ENCODE data around the gene SPDYC. TPM values are rescaled to one million over a fixed set of nuclear protein-coding genes. Genes with fewer than 3 reads are reported as not detected.

Gene SPDYC
- total and polyA plus RNA-seq, 3 donors from 2014 or later: 0.80 to 1.2 (median 1.2) TPM

DNA sequence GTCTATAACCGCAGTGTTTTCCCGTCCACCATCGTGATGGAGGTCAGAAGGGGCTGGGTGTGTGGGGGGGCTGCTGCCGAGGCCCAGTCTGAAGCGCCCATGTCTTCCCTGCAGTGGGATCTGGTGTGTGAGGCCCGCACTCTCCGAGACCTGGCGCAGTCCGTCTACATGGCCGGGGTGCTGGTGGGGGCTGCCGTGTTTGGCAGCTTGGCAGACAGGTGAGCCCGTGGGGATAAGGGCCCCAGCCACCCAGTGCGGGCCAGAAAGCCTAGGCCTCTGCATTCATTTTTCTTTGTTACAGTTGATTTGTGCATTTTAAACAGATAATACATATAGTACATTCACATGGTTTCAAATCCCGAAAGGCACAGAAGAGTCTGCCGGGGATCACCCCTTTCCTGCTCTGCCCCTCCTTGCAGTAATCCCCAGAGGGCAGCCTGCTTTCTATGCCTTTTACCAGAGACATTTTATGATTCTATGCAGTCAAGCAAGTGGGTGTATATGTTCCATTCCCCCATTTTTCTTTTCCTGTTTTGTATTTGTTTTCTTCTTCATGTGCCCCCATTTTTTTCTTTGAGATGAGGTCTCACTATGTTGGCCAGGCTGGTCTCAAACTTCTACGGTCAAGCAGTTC, 44.3 kb downstream of the SPDYC start:
- H3K27me3 ChIP-seq: no peaks in the 10 kb centered on the region
- H3K4me3 ChIP-seq: no peak overlapping the region
- TF ChIP-seq, protein P1, sequence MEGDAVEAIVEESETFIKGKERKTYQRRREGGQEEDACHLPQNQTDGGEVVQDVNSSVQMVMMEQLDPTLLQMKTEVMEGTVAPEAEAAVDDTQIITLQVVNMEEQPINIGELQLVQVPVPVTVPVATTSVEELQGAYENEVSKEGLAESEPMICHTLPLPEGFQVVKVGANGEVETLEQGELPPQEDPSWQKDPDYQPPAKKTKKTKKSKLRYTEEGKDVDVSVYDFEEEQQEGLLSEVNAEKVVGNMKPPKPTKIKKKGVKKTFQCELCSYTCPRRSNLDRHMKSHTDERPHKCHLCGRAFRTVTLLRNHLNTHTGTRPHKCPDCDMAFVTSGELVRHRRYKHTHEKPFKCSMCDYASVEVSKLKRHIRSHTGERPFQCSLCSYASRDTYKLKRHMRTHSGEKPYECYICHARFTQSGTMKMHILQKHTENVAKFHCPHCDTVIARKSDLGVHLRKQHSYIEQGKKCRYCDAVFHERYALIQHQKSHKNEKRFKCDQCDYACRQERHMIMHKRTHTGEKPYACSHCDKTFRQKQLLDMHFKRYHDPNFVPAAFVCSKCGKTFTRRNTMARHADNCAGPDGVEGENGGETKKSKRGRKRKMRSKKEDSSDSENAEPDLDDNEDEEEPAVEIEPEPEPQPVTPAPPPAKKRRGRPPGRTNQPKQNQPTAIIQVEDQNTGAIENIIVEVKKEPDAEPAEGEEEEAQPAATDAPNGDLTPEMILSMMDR (IDR thresholded peaks at IDR 0.05): no peak
- TF ChIP-seq POLR2A (IDR thresholded peaks at IDR 0.05): no peak
- no peaks in the 10 kb centered on the region for H3K4me1 ChIP-seq
- H3K27ac ChIP-seq: no peak overlapping the region
- no peak for DNase-seq
- no peaks in the 10 kb centered on the region for H3K9me3 ChIP-seq
- no peaks in the 10 kb centered on the region for H3K36me3 ChIP-seq (ENCODE audit: low read depth, missing control alignments)
- WGBS, 2 donors: 79 to 80% methylated on average over 16 of the region's 16 CpGs
- intact Hi-C loops (cut with DNase I; ENCODE audit: low total_unique reads): no loop called here

DNA sequence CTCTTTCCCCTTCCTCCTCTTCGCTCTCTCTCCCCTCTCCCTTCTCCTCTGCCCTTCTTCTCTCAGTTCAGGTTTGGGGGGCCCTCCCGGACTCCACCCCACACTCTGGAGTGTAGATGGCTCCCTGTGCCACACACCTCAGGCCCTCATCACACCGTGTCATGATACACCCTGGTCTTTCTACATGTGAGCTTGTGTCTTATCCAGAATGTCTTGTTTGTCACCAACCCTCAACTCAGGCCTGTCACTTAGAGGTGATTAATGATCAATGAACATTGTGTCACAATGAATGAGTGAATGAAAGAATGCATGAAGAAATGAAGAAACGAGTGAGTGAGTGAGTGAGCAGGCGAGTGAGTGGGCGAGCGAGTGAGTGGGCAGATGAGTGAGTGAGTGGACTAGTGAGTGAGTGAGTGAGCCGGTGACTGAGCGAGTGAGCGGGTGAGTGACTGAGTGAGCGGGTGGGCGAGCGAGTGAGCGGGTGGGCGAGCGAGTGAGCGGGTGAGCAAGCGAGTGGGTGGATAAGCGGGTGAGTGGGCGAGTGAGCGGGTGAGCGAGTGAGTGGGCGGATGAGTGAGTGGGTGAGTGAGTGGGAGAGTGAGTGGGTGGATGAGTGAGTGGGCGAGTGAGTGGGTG, 45.5 kb downstream of the SPDYC start:
- Histone ChIP-seq H3K4me3 (no peak overlapping the region), H3K4me1 (no peaks in the 10 kb centered on the region), H3K27me3 (no peaks in the 10 kb centered on the region), H3K27ac (no peak overlapping the region), H3K36me3 (ENCODE audit: low read depth, missing control alignments) (no peaks in the 10 kb centered on the region), H3K9me3 (no peaks in the 10 kb centered on the region)
- WGBS, 2 donors: 92 to 94% methylated on average over 24 of the region's 24 CpGs
- DNase-seq: no peak
- intact Hi-C loops (cut with DNase I; ENCODE audit: low total_unique reads): no loop called here
- TF ChIP-seq, protein P1 (IDR thresholded peaks at IDR 0.05): no peak
- TF ChIP-seq POLR2A (IDR thresholded peaks at IDR 0.05): no peak

DNA sequence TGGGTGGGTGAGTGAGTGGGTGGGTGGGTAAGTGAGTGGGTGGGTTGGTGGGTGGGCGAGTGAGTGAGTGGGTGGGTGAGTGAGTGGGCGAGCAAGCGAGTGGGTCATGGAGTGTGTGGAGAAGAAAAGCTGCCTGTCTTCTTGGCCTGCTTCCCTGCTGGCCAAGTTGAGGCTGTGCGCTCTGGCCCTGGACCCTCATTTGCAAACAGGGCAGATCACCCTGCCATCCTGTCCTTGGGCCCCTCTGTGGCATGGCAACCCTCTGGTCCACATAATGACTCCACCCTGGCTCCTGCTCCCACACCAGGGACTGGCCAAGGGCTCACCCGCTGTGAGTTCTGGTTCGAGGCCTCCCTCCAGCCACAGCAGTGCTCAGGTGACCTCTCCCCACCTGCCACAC, 46.8 kb downstream of the SPDYC start:
- H3K27ac ChIP-seq: no peak overlapping the region
- DNase-seq: no peak
- no peaks in the 10 kb centered on the region for H3K27me3 ChIP-seq
- no peak for TF ChIP-seq POLR2A (IDR thresholded peaks at IDR 0.05)
- TF ChIP-seq, protein P1 (IDR thresholded peaks at IDR 0.05): no peak
- no peak overlapping the region for H3K4me3 ChIP-seq
- intact Hi-C loops (cut with DNase I; ENCODE audit: low total_unique reads): no loop called here
- no peaks in the 10 kb centered on the region for H3K9me3 ChIP-seq
- no peaks in the 10 kb centered on the region for H3K36me3 ChIP-seq (ENCODE audit: low read depth, missing control alignments)
- H3K4me1 ChIP-seq: no peaks in the 10 kb centered on the region
- 85 to 89% methylated on average over 5 to 6 of the region's 6 CpGs for WGBS, 2 donors

- intact Hi-C loops (cut with DNase I; ENCODE audit: low total_unique reads): no loop called here
- Histone ChIP-seq H3K27me3 (no peaks in the 10 kb centered on the region), H3K36me3 (ENCODE audit: low read depth, missing control alignments) (no peaks in the 10 kb centered on the region), H3K4me1 (no peaks in the 10 kb centered on the region), H3K9me3 (no peaks in the 10 kb centered on the region), H3K27ac (no peak overlapping the region), H3K4me3 (no peak overlapping the region)
- no peak for TF ChIP-seq POLR2A (IDR thresholded peaks at IDR 0.05)
- TF ChIP-seq, protein P1 (IDR thresholded peaks at IDR 0.05): no peak
- DNase-seq: no peak
- WGBS, 2 donors: 89 to 94% methylated on average over 14 to 19 of the region's 19 CpGs
Measured at GRCh38 chr11:65217441-65218423, 47.7 kb downstream of the SPDYC start.

Data from testis (tissue), 3 donors.